HG02588 (cell line): Measurements from ENCODE around the gene AMN.
"Not testable (repeated sequence)": the region's sequence is repeated elsewhere in the genome, so short reads cannot be mapped to it uniquely, and the experiment has no call there.

Experiments
- ATAC-seq: cut with Tn5 transposase; IDR thresholded peaks from one replicate; pipeline ENCODE4 v1.9.1; 2021; ENCODE audit warnings: mild to moderate bottlenecking, moderate library complexity; ENCODE audit not compliant: unreplicated experiment

The AMN gene

DNA sequence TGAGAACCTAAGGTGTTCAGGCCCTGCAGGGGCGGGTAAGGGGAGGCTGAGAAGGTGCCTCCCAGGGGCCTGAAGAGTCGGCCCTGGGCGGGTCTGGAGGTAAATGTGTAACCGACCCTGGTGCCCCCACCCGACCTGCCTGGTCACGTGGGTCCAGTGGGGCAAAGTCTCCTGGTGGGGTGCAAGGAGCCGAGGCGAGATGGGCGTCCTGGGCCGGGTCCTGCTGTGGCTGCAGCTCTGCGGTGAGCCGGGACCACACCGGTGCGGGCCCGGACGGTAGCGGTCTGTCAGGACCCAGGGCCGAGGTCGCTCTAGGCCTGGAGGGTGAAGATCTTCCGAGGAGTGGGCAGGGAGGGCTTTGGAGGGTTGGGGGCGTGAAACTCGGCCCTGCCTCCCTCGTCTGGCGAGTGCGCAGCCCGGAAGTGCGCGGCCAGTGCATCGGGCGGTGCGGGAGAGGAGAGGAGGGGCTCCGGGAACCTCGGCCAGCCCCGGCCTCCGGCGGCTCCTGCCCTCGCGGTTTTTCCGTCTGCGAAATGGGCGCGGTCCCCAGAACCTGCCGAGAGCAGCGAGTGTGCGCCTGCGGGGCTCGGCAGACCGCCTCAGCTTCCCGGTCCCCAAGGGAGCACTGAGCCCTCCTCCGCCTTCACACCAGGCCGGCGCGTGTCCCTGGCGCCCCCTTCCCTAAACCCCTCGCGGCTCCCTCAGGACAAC is at the start of gene AMN:
Gene AMN (plus strand): TSS at position 174 of the 711 bp plus-strand sequence. CDS start 26 bp downstream, at position 200.
- no peak for ATAC-seq

- no peak for ATAC-seq
Measured at GRCh38 chr14:102873131-102873530, 49.3 kb upstream of the AMN start.

- no peak for ATAC-seq
Measured at GRCh38 chr14:102873546-102874061, 48.9 kb upstream of the AMN start.

GRCh38 chr14:102875652-102876051 is 46.8 kb upstream of the AMN start:
- ATAC-seq, result no peak

GRCh38 chr14:102877511-102877910 is 45.0 kb upstream of the AMN start:
- not testable (repeated sequence) for ATAC-seq

GRCh38 chr14:102878174-102878969 is 44.1 kb upstream of the AMN start:
- no peak for ATAC-seq

DNA sequence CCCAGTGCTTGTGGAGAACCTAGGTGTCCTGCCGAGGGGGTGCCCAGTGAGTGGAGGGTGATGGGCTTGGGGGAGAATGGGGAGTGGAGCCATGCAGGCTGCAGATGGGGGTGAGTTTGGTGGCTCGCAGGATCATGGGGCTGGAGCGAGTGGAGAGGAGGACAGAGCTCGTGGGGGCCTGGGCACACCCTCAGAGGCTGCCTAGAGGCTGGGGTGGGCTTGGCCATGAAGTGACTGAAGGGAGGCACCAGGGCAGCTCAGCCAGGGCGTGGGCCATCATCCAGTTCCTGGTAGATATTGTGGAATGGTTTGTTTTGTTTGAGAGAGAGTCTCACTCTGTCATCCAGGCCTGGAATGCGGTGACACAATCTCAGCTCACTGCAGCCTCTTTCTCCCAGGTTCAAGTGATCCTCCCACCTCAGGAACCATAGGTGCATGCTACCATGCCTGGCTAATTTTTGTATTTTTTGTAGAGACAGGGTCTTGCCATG is 43.4 kb upstream of the AMN start:
- ATAC-seq, result no peak

DNA sequence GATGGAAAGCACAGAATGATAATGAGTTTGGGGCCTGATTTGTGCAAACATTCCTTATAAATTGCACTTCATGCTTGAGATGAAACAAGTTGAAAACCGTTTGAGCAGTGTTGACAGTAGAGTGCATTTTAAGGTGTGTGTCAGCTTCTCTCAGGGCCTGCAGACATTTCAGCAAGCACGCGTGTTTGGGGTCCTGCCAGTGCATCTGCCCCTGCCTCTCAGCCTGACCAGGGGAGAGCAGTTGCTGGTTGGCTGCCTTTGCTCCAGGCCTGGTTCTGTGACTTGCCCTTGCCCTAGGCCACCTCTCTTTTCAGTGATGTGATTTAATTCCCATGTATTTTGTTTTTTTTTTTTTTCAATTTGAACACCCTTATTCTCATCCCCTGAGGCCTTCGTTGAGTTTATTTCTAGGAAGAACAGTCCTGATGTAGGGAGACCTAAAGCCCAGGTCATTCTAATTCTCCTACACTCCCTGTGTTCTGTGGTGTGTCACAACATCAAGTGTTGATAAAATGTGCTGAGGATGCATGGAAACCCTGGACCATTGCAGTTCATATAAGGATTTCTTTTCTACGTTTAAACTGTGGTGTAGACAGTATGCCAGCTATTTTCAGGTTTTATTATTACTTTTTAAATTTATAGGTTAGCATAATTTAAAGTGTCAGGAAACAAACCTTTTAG is 40.1 kb upstream of the AMN start:
- no peak for ATAC-seq

DNA sequence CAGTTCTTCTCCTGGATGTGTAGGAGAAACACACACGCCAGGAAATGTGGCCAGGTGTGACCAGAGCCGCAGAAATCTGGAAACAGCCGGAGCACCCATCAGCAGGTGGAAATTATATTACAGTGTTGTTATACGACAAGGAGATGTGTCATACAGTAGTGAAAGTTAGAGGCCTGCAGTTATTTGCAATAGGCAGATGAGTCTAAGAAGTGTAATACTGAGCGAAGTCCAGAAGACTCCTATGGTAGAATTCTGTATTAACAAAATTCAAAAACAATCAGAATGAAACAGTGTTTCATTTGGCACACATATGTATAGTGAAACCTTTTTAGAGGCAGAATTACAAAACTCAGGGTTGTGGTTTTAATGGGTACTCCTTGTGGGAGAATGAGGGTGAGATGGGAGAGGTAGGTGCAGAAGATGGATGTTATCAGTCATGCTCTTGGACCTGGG is 39.3 kb upstream of the AMN start:
- no peak for ATAC-seq

- ATAC-seq, result no peak
Measured at GRCh38 chr14:102883554-102883953, 38.9 kb upstream of the AMN start.

GRCh38 chr14:102885737-102886447 is 36.6 kb upstream of the AMN start:
- no peak for ATAC-seq

DNA sequence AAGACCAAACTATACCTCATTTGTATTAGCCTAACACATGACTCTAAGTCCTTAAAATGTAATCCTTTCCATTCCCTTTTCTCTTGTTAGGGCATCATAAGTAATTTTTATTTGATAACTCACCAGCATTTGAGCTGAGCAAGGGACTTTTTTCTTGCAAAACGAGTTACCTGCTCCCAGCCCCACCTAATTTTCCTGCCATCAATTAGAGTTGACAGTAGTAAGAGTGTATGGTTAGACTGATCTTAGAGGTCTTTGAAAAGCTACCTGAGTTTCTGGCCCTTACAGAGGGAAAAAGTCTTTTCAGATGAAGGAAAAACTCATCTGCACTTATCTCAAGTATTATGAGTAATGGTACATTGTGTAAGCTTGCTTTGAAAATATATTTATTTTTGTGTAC is 33.7 kb upstream of the AMN start:
- ATAC-seq, result no peak

GRCh38 chr14:102889615-102890014 is 32.8 kb upstream of the AMN start:
- no peak for ATAC-seq

- no peak for ATAC-seq
Measured at GRCh38 chr14:102891111-102891510, 31.4 kb upstream of the AMN start.

GRCh38 chr14:102891556-102891955 is 30.9 kb upstream of the AMN start:
- ATAC-seq, result no peak

- no peak for ATAC-seq
Measured at GRCh38 chr14:102892651-102893050, 29.8 kb upstream of the AMN start.

DNA sequence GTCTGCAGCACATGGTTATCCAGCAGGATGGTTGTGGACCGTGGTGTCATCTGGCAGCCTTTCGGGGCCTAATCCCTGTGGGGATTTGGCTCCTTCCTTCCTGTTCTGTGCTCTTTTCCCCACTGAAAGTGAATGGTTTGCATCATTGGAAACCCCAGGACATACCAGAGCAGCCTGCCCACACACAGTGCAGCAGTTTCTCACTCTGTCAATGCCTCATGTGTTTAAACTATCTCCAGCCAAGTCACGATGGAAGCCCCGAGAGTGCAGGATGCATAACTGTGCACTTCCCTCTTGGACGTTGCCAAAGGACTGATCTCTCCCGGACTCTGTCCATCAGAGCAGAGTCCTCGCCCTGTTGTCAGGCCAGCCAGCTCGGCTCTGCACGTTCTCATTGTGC is 29.0 kb upstream of the AMN start:
- no peak for ATAC-seq

- not testable (repeated sequence) for ATAC-seq
Measured at GRCh38 chr14:102896735-102897134, 25.7 kb upstream of the AMN start.

DNA sequence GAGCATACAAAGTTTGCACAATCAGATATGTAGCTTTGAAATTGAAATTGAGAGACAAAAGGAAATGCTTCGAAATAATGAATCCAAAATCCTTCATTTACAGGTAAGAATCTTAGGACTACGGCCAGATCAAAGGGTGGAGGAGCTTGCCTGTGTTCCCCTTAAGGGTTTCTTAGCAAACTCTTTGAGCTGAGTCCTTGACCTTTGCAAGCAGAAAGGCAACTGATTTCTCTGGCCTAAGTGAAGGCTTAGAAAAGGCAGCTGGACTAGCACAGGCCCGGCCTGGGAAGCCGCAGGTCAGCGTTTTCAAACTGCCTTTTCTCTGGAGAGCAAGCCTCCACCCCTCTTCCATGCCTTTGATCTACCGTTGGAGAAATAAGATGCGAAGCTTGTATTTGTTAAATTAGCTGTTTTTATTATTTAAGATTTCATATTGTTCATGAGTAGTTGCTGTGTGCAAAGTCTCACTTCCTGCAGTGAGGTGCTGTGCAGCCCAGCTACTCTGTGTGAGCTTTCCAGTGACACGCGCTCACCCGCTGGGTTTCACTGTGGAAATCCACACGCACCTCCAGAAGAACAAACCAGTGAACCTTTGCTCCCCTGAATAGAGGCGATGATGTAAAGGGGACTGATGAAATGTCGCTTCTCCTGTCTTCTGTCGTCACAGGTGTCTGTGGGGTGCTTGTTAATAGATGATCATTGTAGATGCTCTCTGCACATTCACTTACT is 25.0 kb upstream of the AMN start:
- no peak for ATAC-seq

DNA sequence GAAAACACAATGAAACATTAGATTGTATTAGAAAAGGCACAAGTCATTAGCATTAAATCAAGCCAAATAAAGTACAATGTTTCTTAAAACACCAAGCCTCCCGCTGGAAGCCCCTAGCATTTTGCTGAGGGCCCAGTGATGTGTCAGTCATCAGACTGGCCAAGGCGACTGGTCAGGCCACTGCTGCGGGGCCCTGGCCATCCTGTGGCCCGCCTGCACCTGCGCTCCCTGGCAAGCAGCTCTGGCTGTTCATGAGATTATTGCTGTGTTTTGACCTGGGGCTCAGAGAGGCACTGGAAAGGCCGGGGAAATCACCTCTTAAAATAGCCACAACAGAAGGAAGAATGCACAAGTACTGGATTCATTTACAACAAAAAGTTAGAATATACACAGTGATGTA is 24.2 kb upstream of the AMN start:
- ATAC-seq, result no peak
